HG02852 (cell line): Measurements from ENCODE around the gene PTCH2.

Source experiments
- ATAC-seq: cut with Tn5 transposase; IDR thresholded peaks from one replicate; pipeline ENCODE4 v1.9.1; 2021; ENCODE audit warnings: mild to moderate bottlenecking, moderate library complexity; ENCODE audit not compliant: unreplicated experiment

Gene PTCH2

DNA sequence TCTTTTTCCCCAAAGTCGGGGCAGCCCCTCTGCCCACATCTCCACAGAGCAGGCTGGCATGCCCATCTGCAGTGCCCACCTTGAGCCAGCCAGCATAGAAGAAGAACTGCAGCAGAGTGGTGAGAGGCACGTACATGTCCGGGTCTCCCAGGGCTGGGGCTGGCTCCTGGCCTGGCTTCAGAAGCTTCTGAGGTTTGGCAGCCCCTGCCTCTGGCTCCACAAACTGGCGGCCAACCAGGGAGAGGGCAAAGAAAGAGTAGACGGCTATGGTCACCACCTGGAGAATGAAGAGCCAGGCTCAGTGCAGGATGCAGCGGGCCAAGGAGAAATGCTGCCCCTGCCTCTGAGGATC, 58.0 kb downstream of the PTCH2 start:
- ATAC-seq: no peak

DNA sequence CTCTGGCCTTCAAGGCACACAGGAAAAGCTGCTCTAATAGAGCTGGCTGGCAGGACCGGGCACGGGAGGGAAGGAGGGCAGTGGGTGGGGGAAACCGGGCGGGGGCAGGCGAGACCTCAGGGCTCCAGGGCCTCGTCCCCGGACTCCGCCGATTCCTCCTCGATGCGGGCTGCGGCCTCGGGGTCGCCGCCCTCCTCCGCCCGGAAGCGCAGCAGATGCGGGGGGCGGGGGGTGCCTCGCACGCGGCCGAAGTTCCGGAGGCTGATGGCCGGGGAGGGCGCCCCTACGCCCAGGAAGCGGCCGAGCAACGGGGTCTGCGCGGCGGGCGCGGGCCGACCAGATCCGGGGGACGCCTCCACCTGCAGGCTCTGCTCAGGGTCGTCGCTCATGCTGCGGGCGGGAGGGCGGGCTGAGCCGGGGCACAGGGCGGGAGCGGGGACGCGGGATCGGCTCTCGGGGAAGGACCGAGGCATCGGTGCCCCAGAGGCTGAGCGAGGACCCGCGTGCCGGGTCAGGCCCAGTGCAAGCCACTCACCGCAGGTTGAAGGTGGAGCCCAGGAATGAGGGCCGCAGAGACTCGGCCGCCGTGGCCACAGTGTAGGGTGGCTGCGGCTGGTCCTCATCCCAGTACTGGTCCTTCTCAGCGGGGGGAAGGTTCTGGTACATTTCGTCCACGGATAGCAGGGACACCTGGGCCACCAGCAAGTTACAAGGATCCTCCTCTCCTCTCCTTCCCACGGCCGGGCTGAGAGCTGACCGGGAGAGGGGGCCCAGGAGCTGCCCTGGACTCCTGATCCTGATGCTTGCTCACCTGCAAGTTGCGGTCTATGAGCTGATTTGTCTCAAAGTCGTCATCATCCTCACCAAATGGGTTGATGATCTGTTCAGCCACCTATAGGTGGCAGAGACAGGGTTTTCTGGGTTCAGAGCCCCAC, 58.7 kb downstream of the PTCH2 start:
- no peak for ATAC-seq

DNA sequence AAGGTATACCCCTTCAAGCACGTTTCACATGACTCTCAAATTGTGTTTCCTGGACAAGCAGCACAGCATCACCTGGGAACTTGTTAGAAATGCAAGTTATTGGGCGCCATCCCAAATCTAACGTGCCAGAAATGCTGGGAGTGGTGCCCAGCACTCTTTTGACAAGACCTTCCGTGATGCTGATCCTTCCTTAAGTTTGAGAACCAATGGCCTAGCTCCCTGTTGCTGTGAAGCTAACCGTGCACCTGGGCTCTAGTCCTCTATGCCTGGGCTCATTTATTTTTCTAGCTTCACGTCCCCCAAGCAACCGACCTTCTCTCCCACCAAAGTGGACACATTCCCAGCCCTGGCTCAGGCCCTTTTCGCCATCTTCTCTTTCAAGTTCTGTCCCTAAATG, 59.4 kb downstream of the PTCH2 start:
- no peak for ATAC-seq

DNA sequence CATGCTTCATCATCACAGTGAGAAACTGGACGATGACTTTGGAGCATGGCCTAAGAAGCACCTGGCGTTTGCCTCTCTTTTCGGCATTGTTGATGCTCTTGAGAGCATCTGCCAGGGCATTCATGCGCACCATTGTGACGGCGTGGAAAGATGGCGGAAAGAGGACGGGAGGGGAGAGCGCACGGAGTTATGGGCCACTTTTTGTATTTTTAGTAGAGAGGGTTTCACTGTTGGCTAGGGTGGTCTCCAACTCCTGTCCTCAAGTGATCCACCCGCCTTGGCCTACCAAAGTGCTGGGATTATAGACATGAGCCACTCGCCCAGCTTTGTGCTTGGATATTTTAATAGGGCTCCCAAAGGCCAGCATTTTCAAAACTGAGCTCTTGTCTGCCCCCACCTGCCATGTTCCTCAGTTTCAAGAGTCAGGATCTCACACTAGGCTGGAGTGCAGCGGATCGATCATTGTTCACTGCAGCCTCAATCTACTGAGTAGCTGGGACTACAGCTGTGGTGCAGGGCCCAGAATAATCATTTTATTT, 62.4 kb downstream of the PTCH2 start:
- no peak for ATAC-seq

DNA sequence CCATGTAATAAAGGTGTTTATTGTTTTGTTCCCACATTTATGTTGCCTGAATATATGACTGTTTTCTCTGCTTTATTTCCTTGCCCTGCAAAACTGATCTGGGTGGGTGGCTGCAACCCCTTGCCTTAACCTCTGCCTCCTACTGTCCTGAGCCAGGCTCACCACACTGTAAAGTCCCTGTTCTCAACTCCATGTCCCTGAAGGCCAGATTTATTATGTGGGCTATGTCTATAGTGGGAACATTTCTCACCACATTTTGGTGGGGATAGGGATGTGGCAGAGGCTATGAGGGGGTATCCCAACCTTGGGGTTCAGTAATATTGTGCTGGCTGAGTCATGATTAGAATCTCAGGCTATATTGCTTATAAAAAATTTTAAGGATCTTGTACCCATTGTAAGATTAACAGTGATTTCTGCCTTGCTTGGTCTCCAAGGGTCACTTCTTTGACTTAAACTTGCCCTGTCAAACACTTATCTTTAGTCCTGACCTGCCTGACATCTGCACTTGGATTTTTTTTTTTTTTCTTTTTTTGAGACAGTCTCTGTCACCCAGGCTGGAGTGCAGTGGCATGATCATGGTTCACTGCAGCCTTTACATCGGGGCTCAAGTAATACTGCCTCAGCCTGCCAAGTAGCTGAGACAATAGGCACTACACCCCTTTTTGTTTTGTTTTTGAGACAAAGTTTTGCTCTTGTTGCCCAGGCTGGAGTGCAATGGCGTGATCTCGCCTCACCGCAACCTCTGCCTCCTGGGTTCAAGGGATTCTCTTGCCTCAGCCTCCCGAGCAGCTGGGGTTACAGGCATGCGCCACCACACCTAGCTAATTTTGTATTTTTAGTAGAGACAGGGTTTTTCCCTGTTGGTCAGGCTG, 64.1 kb downstream of the PTCH2 start:
- no peak for ATAC-seq

DNA sequence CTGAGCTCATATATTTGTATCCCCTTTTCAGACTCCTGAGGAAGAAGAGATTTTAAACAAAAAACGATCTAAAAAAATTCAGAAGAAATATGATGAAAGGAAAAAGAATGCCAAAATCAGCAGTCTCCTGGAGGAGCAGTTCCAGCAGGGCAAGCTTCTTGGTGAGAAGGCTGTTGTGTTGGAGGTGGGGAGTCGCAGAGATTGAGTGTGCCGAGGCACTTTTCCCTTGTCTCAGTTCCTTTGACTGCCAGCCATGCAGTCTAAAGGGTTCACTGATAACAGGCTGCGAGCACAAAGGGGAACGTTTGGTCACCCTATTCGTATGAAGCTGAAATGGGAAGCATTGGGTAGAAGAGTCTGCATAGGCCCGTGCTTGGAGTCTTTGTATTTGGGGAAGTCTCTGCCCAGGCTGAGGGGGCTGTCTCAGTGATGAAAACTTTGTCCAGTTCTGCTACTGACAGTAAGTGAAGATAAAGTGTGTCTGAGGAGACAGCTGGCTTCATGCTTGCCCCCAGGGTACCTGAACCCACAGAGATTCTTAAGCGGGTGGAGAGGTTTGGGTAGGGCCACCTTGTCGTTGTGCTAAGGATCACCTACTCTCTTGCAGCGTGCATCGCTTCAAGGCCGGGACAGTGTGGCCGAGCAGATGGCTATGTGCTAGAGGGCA, 65.0 kb downstream of the PTCH2 start:
- ATAC-seq: no peak

DNA sequence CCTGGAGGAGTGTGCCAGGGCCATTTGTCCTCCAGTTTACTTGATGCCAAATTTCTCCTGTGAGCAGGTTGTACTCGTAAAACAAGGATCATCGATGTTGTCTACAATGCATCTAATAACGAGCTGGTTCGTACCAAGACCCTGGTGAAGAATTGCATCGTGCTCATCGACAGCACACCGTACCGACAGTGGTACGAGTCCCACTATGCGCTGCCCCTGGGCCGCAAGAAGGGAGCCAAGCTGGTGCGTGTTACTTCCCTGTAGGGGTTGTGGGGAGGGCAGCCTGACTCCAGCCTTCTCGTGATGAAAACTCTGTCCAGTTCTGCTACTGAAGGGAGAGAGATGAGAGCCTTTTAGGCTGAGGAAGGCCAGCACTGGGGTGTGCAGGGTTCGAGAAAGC, 65.5 kb downstream of the PTCH2 start:
- ATAC-seq: no peak

DNA sequence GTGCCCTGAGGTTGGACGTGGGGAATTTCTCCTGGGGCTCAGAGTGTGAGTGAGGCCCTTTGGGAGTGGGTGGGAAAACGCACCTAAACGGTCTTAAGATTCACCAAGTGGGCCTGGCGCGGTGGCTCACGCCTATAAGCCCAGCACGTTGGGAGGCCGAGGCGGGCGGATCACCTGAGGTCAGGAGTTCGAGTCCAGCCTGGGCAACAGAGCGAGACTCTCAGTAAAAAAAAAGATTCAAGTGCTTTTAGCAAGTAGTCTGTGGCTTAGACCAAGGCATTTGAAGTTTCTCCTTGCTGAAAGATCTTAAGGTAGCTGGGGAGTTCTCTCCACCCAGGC, 66.4 kb downstream of the PTCH2 start:
- ATAC-seq: no peak

DNA sequence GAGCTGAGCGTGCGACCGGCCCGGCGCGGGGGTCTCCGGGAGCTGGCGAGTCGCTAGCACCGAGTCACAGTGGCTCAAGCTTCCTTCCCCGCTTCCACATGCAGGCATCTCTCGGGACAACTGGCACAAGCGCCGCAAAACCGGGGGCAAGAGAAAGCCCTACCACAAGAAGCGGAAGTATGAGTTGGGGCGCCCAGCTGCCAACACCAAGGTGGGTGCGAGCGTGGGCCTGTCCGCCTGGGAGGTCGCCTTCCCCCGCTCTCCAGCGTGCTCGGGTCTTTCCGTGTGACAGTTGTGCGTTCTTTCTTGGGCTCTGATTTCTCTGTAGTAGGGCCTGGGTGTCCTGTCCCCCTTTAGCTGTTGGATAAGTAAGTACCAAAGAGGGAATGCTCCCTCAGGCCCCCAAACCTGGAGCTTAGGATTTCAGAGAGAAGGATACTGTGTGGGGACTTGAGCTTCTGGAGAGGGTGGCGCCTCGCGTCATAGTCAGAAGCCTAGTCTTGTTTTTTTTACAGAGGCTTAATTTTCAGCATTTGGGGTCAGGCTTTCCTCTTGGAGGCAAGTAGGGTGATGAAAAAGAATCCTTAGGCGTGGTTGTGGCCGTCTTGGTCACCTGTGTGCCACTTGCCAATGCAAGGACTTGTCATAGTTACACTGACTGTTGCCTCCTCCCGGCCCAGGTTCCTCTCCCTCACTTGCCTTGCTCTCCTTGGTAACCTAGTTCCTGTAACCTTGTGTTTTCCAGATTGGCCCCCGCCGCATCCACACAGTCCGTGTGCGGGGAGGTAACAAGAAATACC, 66.9 kb downstream of the PTCH2 start:
- ATAC-seq: peak; percentile 21

DNA sequence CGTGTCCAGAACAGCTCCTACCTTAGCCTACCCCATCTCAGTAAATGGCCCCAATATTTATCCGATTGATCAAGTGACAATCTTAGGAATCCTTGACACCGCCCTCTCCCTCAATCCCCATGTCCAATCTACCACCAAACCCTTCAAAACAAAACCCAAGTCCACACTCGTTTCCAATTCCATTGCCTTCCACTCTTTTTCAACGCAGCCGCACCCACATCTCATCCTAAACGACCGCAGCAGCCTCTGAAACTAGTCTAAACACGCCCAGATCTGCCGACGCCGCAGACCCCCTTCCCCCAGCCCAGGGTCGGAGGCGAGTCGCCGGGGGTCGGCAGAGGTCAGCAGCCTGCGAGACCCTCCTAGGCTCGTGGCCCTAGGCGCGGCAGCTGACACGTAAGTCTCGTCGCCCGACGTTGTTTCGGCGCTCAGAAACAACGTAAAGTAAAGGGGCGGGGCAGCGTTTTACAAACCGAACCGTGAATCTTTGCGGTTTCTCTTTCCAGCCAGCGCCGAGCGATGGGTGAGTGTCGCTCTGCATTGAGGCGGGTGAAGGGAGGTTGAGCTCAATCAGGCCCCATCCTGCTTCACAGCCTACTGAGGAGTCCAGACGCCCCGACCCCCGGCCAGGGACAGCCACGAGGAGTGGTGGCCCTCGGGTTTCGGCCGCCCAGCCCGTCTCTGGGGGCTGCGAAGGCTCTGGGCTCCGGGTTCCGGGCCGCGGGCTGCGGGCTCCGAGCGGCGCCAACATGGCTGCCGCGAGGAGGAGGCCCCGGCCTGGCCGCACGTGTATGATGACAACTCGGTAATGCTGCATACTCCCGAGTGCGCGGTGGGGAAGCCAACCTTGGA, 67.7 kb downstream of the PTCH2 start, which contains the start of gene RPS8:
Gene RPS8 (plus strand): TSS at position 463 of the 852 bp plus-strand sequence. CDS start 57 bp downstream, at position 520.
- peak; percentile 75 for ATAC-seq
